K562 (cell line): Measurements from ENCODE around the gene MED15. TPM values are rescaled to one million over a fixed set of nuclear protein-coding genes. Genes with fewer than 3 reads are reported as not detected.

Experiments used
- ATF3 ChIP-seq, 2 experiments: fragments of 450-650 bp in 1 of 2; sonication (generic) in 1 of 2; formaldehyde crosslinking in 1 of 2; IDR thresholded peaks in 1 of 2; conservative IDR thresholded peaks in 1 of 2; 2 replicates each; pipeline versions ENCODE4 v1.6.1 to v1.8.1; 2016 to 2023; ENCODE audit warnings: mild to moderate bottlenecking in 2 of 2, moderate library complexity in 2 of 2, inconsistent platforms in 1 of 2, missing genetic modification reagents in 1 of 2
- CTBP1 ChIP-seq: fragments of 450-650 bp; IDR thresholded peaks from 2 replicates; pipeline ENCODE4 v1.6.1; 2016; ENCODE audit warnings: borderline replicate concordance
- DNMT1 ChIP-seq: fragments of 450-650 bp; IDR thresholded peaks from 2 replicates; pipeline ENCODE4 v1.6.1; 2016; ENCODE audit warnings: antibody characterized with exemption, mild to moderate bottlenecking
- ETS2 ChIP-seq: IDR thresholded peaks from 2 replicates; pipeline ENCODE4 v1.6.1; 2016; ENCODE audit warnings: borderline replicate concordance, missing genetic modification characterization, mild to moderate bottlenecking, moderate library complexity, missing compliant biosample characterization; ENCODE audit not compliant: poor library complexity, severe bottlenecking
- FOXJ3 ChIP-seq: sonication (generic); formaldehyde crosslinking; IDR thresholded peaks from 2 replicates; pipeline ENCODE4 v1.4.0; 2020; ENCODE audit warnings: mild to moderate bottlenecking, missing genetic modification reagents
- HDAC2 ChIP-seq: fragments of 450-650 bp; IDR thresholded peaks from 2 replicates; pipeline ENCODE4 v1.6.1; 2016; ENCODE audit warnings: mild to moderate bottlenecking
- IFI16 ChIP-seq: fragments of 250-450 bp; sonication (Bioruptor Pico); IDR thresholded peaks from 2 replicates; pipeline ENCODE4 v2.1.2; 2022; ENCODE audit warnings: mild to moderate bottlenecking, inconsistent platforms
- KLF13 ChIP-seq: fragments of 450-650 bp; IDR thresholded peaks from 2 replicates; pipeline ENCODE4 v1.6.1; 2016; ENCODE audit warnings: missing genetic modification characterization, low read depth, mild to moderate bottlenecking, missing compliant biosample characterization, moderate library complexity, borderline replicate concordance
- PURB ChIP-seq: sonication (generic); formaldehyde crosslinking; IDR thresholded peaks from 2 replicates; pipeline ENCODE4 v1.9.0; 2021; ENCODE audit warnings: low read depth, mild to moderate bottlenecking, missing genetic modification reagents
- RNF2 ChIP-seq: sonication (generic); IDR thresholded peaks from 2 replicates; pipeline ENCODE4 v1.6.1; 2016
- SLC30A9 ChIP-seq: fragments of 250-450 bp; sonication (Bioruptor Pico); IDR thresholded peaks from 2 replicates; pipeline ENCODE4 v1.8.0; 2022; ENCODE audit warnings: mild to moderate bottlenecking, moderate library complexity
- SRF ChIP-seq, 2 experiments: fragments of 250-450, 450-650 bp in 1 of 2; sonication (Bioruptor Pico) in 1 of 2; sonication (generic) in 1 of 2; formaldehyde crosslinking; IDR thresholded peaks; 2 replicates each; pipeline versions ENCODE4 v1.5.0 to v1.5.1; 2020 to 2022; ENCODE audit warnings: mild to moderate bottlenecking in 1 of 2, missing genetic modification reagents in 1 of 2
- SRSF7 ChIP-seq: fragments of 200-400 bp; formaldehyde crosslinking; optimal IDR thresholded peaks from 2 replicates; pipeline ENCODE3; 2017; ENCODE audit warnings: mild to moderate bottlenecking, low read depth, low read length
- TAF1 ChIP-seq: IDR thresholded peaks from 2 replicates; pipeline ENCODE4 v1.6.1; 2011; ENCODE audit warnings: mild to moderate bottlenecking, low read length, moderate library complexity; ENCODE audit not compliant: insufficient read depth, control insufficient read depth, severe bottlenecking; ENCODE audit errors: extremely low read depth
- TAF7 ChIP-seq: fragments of 450-650 bp; IDR thresholded peaks from 2 replicates; pipeline ENCODE4 v1.6.1; 2016; ENCODE audit warnings: missing genetic modification characterization, missing compliant biosample characterization
- USF1 ChIP-seq: sonication (generic); formaldehyde crosslinking; IDR thresholded peaks from 2 replicates; pipeline ENCODE4 v1.9.0; 2022; ENCODE audit warnings: mild to moderate bottlenecking, missing genetic modification reagents
- ZBTB11 ChIP-seq, 3 experiments: fragments of 200-800 bp in 1 of 3; fragments of 250-450 bp in 1 of 3; fragments of 450-650 bp in 1 of 3; sonication (Bioruptor Pico) in 1 of 3; sonication (Bioruptor generic) in 1 of 3; formaldehyde crosslinking in 1 of 3; IDR thresholded peaks; 2 replicates each; pipeline versions ENCODE4 v1.6.1 to v1.8.0; 2016 to 2022; ENCODE audit warnings: mild to moderate bottlenecking in 2 of 3, missing genetic modification characterization in 2 of 3, missing compliant biosample characterization in 1 of 3, moderate library complexity in 1 of 3
- ZC3H11A ChIP-seq: IDR thresholded peaks from 2 replicates; pipeline ENCODE4 v1.6.1; 2012; ENCODE audit warnings: low read depth, low read length, improper control_type of control experiment
- ZNF12 ChIP-seq: sonication (generic); formaldehyde crosslinking; IDR thresholded peaks from 2 replicates; pipeline ENCODE4 v1.4.0; 2020; ENCODE audit warnings: mild to moderate bottlenecking, missing genetic modification reagents
- ZNF121 ChIP-seq: sonication (generic); formaldehyde crosslinking; conservative IDR thresholded peaks from 2 replicates; pipeline ENCODE4 v1.8.0; 2022; ENCODE audit warnings: missing genetic modification reagents
- ZNF232 ChIP-seq: sonication (generic); formaldehyde crosslinking; IDR thresholded peaks from 2 replicates; pipeline ENCODE4 v1.8.0; 2022; ENCODE audit warnings: mild to moderate bottlenecking, missing genetic modification reagents
- ZNF589 ChIP-seq: fragments of 200-800 bp; sonication (Bioruptor generic); IDR thresholded peaks from 2 replicates; pipeline ENCODE4 v1.6.1; 2016; ENCODE audit warnings: low read depth, missing genetic modification characterization, missing compliant biosample characterization
- ZNF79 ChIP-seq: fragments of 250-450 bp; sonication (Bioruptor Pico); IDR thresholded peaks from 2 replicates; pipeline ENCODE4 v1.4.0; 2020; ENCODE audit warnings: low read depth, mild to moderate bottlenecking, moderate library complexity
- polyA plus RNA-seq, 8 experiments: library from polyadenylated mRNA; depleted of rRNA in 4 of 8; stranded (reverse) in 5 of 8; unstranded in 3 of 8; fragments of >200 nt; fragmentation: Nextera tagmentation in 2 of 8; fragmentation: Illumina TruSeq in 1 of 8; extraction: Ambion mirVana in 2 of 8; extraction: Trizol in 1 of 8; gene quantifications; 2 replicates each; pipeline versions ENCODE4 v1.2.1 to v1.2.3, GENCODE V29; 2011 to 2014; ENCODE audit warnings: inconsistent platforms in 1 of 8, missing spikeins in 1 of 8
- total RNA-seq, 7 experiments: library from RNA; depleted of rRNA in 6 of 7; stranded (reverse); fragments of >200 nt in 6 of 7; fragmentation: Illumina TruSeq in 2 of 7; extraction: Trizol in 2 of 7; gene quantifications; 2 replicates each; pipeline versions ENCODE4 v1.2.1 to v1.2.3, GENCODE V29; 2011 to 2021; ENCODE audit warnings: low replicate concordance in 1 of 7

Gene MED15
- total and polyA plus RNA-seq, 9 of the 15 experiments (the other 6 are each of a cell fraction or from before 2014, with no cell fraction given): 4.0 to 271 (median 60.1) TPM

GRCh38 chr22:20571078-20571503, 63.7 kb downstream of the MED15 start (continued):
- TF ChIP-seq ZBTB11 (CRISPR knock-in tag; IDR thresholded peaks at IDR 0.05) (no peak), HDAC2 (no peak), PURB (CRISPR knock-in tag) (peak; percentile 98; the same call in 1 of the 2 replicates), ATF3 (IDR thresholded peaks at IDR 0.05) (no peak), ATF3 (CRISPR knock-in tag; conservative IDR thresholded peaks at IDR 0.05) (no peak), TAF7 (tag) (no peak), CTBP1 (no peak), ZC3H11A (no peak), USF1 (peak; percentile 41; the same call in 1 of the 2 replicates), ZNF589 (CRISPR knock-in tag) (no peak), SRF (CRISPR knock-in tag; IDR thresholded peaks at IDR 0.05) (peak in 1 of 2 experiments; percentile 34; a peak in 1 of 4 replicates), ZNF79 (CRISPR knock-in tag) (no peak), SRSF7 (no peak), DNMT1 (no peak), FOXJ3 (no peak), RNF2 (no peak), ETS2 (tag) (no peak), TAF1 (no peak), IFI16 (no peak), ZNF12 (0 out of 2 replicates have a peak, but pooled peaks have one; percentile 70), ZNF121 (CRISPR knock-in tag) (no peak), SLC30A9 (CRISPR knock-in tag) (no peak), KLF13 (tag) (peak; percentile 55; the same call in 1 of the 2 replicates), ZNF232 (CRISPR knock-in tag) (no peak)
